WTC11 (cell line): ENCODE results near the gene FNDC3B.

Experiments
- CREB1 ChIP-seq: sonication (generic); formaldehyde crosslinking; IDR thresholded peaks from 2 replicates; pipeline ENCODE4 v1.8.0; 2023; ENCODE audit warnings: mild to moderate bottlenecking, missing genetic modification reagents
- GABPB1 ChIP-seq: sonication (generic); formaldehyde crosslinking; IDR thresholded peaks from 2 replicates; pipeline ENCODE4 v1.8.1; 2023; ENCODE audit warnings: mild to moderate bottlenecking, missing genetic modification reagents
- TF ChIP-seq, protein P1 (sequence below): fragments of 200-600 bp; IDR thresholded peaks from 2 replicates; pipeline ENCODE4 v1.8.0; 2022; ENCODE audit warnings: antibody characterized with exemption

DNA sequence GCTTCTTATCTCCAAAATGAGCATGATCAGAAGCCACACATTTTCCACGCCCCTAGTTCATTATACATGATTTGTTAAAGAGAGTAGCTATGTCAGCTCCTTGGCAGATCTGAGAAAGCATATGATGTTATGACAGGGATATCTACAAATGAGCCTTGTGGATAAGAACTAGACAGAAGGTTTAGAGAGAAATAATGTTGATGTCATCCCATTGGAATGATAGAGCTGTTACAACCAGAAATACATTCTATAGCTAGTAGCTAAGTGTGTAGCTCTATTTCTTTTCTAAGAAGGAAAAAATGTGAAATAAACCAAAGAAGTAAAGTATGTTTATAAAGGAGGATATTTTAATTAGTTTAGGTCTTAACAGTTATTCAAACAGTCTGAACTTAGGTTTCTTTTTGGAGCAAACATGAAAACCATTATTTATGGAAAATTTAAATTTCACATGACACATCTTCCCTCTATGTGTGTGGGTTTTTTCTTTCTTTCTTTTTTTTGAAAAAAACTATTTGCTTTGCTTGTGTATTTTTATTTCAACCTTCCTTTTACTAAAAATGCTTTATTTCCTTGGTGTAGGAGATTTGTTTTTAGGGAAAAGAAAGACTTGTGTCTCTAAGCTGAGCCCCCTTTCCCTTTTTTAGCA, 241.2 kb downstream of the FNDC3B start:
- TF ChIP-seq GABPB1 (CRISPR knock-in tag), result no peak
- TF ChIP-seq, protein P1, sequence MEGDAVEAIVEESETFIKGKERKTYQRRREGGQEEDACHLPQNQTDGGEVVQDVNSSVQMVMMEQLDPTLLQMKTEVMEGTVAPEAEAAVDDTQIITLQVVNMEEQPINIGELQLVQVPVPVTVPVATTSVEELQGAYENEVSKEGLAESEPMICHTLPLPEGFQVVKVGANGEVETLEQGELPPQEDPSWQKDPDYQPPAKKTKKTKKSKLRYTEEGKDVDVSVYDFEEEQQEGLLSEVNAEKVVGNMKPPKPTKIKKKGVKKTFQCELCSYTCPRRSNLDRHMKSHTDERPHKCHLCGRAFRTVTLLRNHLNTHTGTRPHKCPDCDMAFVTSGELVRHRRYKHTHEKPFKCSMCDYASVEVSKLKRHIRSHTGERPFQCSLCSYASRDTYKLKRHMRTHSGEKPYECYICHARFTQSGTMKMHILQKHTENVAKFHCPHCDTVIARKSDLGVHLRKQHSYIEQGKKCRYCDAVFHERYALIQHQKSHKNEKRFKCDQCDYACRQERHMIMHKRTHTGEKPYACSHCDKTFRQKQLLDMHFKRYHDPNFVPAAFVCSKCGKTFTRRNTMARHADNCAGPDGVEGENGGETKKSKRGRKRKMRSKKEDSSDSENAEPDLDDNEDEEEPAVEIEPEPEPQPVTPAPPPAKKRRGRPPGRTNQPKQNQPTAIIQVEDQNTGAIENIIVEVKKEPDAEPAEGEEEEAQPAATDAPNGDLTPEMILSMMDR, result no peak
- no peak for TF ChIP-seq CREB1 (CRISPR knock-in tag)
